ENCODE results near the gene EVA1A.

The EVA1A gene

DNA sequence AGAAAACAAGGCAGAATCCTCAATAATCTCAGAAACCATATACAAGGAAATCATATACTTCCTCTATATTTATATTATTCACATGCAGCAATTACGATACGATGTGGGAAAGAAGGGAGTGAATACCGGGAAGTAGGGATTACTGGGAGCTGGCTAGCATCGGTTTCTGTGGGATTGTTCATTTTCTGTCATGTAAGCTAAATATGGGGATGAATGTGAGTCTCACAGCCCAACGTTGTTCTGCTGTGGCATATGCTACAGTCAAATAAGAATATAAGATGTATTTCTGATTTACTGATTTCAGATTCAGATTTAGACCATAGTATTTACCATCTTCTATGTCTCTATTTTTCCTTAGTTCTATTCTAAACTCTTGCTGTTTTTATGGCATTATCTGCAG, 113.6 kb downstream of the EVA1A start:
- DNase-seq = no peak
